KMS-11 (cell line): ENCODE measurements around the gene DDHD1.

Experiments used
- H2AFZ ChIP-seq: fragments of 200-600 bp; sonication (generic); 2 replicates; pipeline ENCODE4 v1.6.1; 2016; ENCODE audit warnings: antibody characterized with exemption, mixed run types, low read depth
- H3K27ac ChIP-seq: fragments of 200-600 bp; sonication (generic); 2 replicates; pipeline ENCODE4 v1.6.1; 2016; ENCODE audit warnings: mild to moderate bottlenecking, mixed run types
- H3K27me3 ChIP-seq: fragments of 200-600 bp; sonication (generic); 2 replicates; pipeline ENCODE4 v1.6.1; 2017; ENCODE audit warnings: mild to moderate bottlenecking, low read depth, mixed run types, moderate library complexity; ENCODE audit not compliant: insufficient read depth
- H3K36me3 ChIP-seq: fragments of 200-600 bp; sonication (generic); 2 replicates; pipeline ENCODE4 v1.6.1; 2017; ENCODE audit warnings: mild to moderate bottlenecking, mixed run types; ENCODE audit not compliant: insufficient read depth
- H3K4me1 ChIP-seq: fragments of 200-600 bp; sonication (generic); 2 replicates; pipeline ENCODE4 v1.6.1; 2016; ENCODE audit warnings: mild to moderate bottlenecking, low read depth, mixed run types; ENCODE audit not compliant: poor library complexity, severe bottlenecking
- H3K4me2 ChIP-seq: fragments of 200-600 bp; sonication (generic); 2 replicates; pipeline ENCODE4 v1.7.0; 2016; ENCODE audit warnings: mild to moderate bottlenecking, mixed run types
- H3K4me3 ChIP-seq: fragments of 200-600 bp; sonication (generic); IDR thresholded peaks from 2 replicates; pipeline ENCODE4 v1.6.1; 2017; ENCODE audit warnings: low read depth, low read length, mixed read lengths; ENCODE audit not compliant: insufficient read depth
- H3K79me2 ChIP-seq: fragments of 200-600 bp; sonication (generic); 2 replicates; pipeline ENCODE4 v1.6.1; 2016; ENCODE audit warnings: low read depth, mixed run types; ENCODE audit not compliant: insufficient read depth
- H3K9ac ChIP-seq: fragments of 200-600 bp; sonication (generic); 2 replicates; pipeline ENCODE4 v1.6.1; 2016; ENCODE audit warnings: mild to moderate bottlenecking, mixed run types
- H4K20me1 ChIP-seq: fragments of 200-600 bp; sonication (generic); 2 replicates; pipeline ENCODE4 v1.6.1; 2016; ENCODE audit warnings: mild to moderate bottlenecking, mixed run types; ENCODE audit not compliant: insufficient read depth
- TF ChIP-seq, protein P1 (sequence below): fragments of 200-600 bp; sonication (generic); conservative IDR thresholded peaks from 2 replicates; pipeline ENCODE4 v1.6.1; 2017; ENCODE audit warnings: low read depth, mild to moderate bottlenecking, antibody characterized with exemption, low read length, moderate library complexity, mixed read lengths

DDHD1 gene

GRCh38 chr14:53043027-53043581 is 110.0 kb downstream of the DDHD1 start:
- no peak overlapping the region for H3K4me2 ChIP-seq
- no peaks in the 10 kb centered on the region for H3K4me1 ChIP-seq
- no peaks in the 10 kb centered on the region for H4K20me1 ChIP-seq
- H2AFZ ChIP-seq: no peak overlapping the region
- no peaks in the 10 kb centered on the region for H3K27me3 ChIP-seq
- no peak overlapping the region for H3K9ac ChIP-seq
- no peak overlapping the region for H3K4me3 ChIP-seq
- H3K27ac ChIP-seq: no peak overlapping the region
- TF ChIP-seq, protein P1, sequence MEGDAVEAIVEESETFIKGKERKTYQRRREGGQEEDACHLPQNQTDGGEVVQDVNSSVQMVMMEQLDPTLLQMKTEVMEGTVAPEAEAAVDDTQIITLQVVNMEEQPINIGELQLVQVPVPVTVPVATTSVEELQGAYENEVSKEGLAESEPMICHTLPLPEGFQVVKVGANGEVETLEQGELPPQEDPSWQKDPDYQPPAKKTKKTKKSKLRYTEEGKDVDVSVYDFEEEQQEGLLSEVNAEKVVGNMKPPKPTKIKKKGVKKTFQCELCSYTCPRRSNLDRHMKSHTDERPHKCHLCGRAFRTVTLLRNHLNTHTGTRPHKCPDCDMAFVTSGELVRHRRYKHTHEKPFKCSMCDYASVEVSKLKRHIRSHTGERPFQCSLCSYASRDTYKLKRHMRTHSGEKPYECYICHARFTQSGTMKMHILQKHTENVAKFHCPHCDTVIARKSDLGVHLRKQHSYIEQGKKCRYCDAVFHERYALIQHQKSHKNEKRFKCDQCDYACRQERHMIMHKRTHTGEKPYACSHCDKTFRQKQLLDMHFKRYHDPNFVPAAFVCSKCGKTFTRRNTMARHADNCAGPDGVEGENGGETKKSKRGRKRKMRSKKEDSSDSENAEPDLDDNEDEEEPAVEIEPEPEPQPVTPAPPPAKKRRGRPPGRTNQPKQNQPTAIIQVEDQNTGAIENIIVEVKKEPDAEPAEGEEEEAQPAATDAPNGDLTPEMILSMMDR: no peak
- H3K79me2 ChIP-seq: no peaks in the 10 kb centered on the region
- H3K36me3 ChIP-seq: no peaks in the 10 kb centered on the region

GRCh38 chr14:53042480-53042879 is 110.6 kb downstream of the DDHD1 start:
- Histone ChIP-seq H2AFZ (no peak overlapping the region), H3K27ac (no peak overlapping the region), H3K4me3 (no peak overlapping the region)

GRCh38 chr14:53041067-53041466 is 112.1 kb downstream of the DDHD1 start:
- Histone ChIP-seq H4K20me1 (no peaks in the 10 kb centered on the region), H3K4me1 (no peaks in the 10 kb centered on the region), H3K9ac (no peak overlapping the region), H3K4me2 (no peak overlapping the region), H3K4me3 (no peak overlapping the region), H3K36me3 (no peaks in the 10 kb centered on the region), H3K27ac (no peak overlapping the region), H3K27me3 (no peaks in the 10 kb centered on the region), H3K79me2 (no peaks in the 10 kb centered on the region), H2AFZ (no peak overlapping the region)
- TF ChIP-seq, protein P1: no peak

More at GRCh38 chr14:53042480-53042879, 110.6 kb downstream of the DDHD1 start:
- H3K27me3 ChIP-seq: no peaks in the 10 kb centered on the region
- H3K4me1 ChIP-seq: no peaks in the 10 kb centered on the region
- no peaks in the 10 kb centered on the region for H3K79me2 ChIP-seq
- TF ChIP-seq, protein P1: no peak
- no peak overlapping the region for H3K4me2 ChIP-seq
- no peaks in the 10 kb centered on the region for H4K20me1 ChIP-seq
- no peaks in the 10 kb centered on the region for H3K36me3 ChIP-seq
- no peak overlapping the region for H3K9ac ChIP-seq

DNA sequence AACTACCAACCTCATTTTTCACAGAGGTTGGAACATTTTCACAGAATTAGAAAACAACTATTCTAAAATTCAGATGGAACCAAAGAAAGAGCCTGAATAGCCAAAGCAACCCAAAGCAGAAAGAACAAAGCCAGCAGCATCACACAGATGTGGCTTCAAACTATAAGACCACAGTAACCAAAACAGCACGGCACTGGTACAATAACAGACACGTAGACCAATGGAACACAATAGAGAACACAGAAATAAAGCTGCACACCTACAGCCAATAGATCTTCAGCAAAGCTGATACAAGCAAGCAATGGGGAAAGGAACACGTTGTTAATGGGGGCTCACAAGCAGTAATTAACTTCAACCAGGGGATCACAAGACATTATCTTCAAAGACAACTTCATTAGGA is 114.5 kb downstream of the DDHD1 start:
- H4K20me1 ChIP-seq: no peaks in the 10 kb centered on the region
- no peaks in the 10 kb centered on the region for H3K4me1 ChIP-seq
- no peaks in the 10 kb centered on the region for H3K79me2 ChIP-seq
- no peak overlapping the region for H3K27ac ChIP-seq
- no peak overlapping the region for H3K4me3 ChIP-seq
- no peaks in the 10 kb centered on the region for H3K27me3 ChIP-seq
- H3K9ac ChIP-seq: no peak overlapping the region
- TF ChIP-seq, protein P1: no peak
- H3K36me3 ChIP-seq: no peaks in the 10 kb centered on the region
- no peak overlapping the region for H2AFZ ChIP-seq
- H3K4me2 ChIP-seq: no peak overlapping the region
